ES-I3 (cell line): ENCODE measurements around the gene ZNF451.
"Not testable (repeated sequence)": the region's sequence is repeated elsewhere in the genome, so short reads cannot be mapped to it uniquely, and the experiment has no call there.

Source experiments
- H3K36me3 ChIP-seq: 2 replicates; pipeline ENCODE4 v1.6.1; 2013; ENCODE audit warnings: mild to moderate bottlenecking, low read length, control low read depth, moderate library complexity; ENCODE audit not compliant: insufficient read depth
- H3K4me1 ChIP-seq: 2 replicates; pipeline ENCODE4 v1.6.1; 2013; ENCODE audit warnings: mild to moderate bottlenecking, control low read depth, low read length; ENCODE audit not compliant: insufficient read depth
- H3K9ac ChIP-seq: 2 replicates; pipeline ENCODE4 v1.6.1; 2013; ENCODE audit warnings: low read depth, mild to moderate bottlenecking, low read length, moderate library complexity
- H3K9me3 ChIP-seq: 2 replicates; pipeline ENCODE4 v1.6.1; 2013; ENCODE audit warnings: mild to moderate bottlenecking, low read length, moderate library complexity; ENCODE audit not compliant: control insufficient read depth, insufficient read depth

ZNF451 gene

GRCh38 chr6:57089687-57090457 lies at the start of gene ZNF451:
Gene ZNF451, plus strand, starts transcription at chr6:57090188. Its CDS starts 66 bp downstream, at chr6:57090254.
- Histone ChIP-seq H3K4me1 (peaks cover 7% of the 10 kb centered on the region; the same call in 1 of the 2 replicates), H3K36me3 (no peaks in the 10 kb centered on the region), H3K9ac (peak within 1 kb of the TSS; percentile 65; the same call in 1 of the 2 replicates), H3K9me3 (no peaks in the 10 kb centered on the region)

GRCh38 chr6:57044061-57044460 lies 45.9 kb upstream of the ZNF451 start:
- not testable (repeated sequence) for H3K4me1 ChIP-seq, H3K9me3 ChIP-seq, H3K9ac ChIP-seq, H3K36me3 ChIP-seq

- no peak overlapping the region for H3K9ac ChIP-seq
- H3K36me3 ChIP-seq: no peaks in the 10 kb centered on the region; the same call in 1 of the 2 replicates
- no peaks in the 10 kb centered on the region for H3K4me1 ChIP-seq
- no peaks in the 10 kb centered on the region for H3K9me3 ChIP-seq
Measured at GRCh38 chr6:57044568-57044967, 45.4 kb upstream of the ZNF451 start.

- H3K9ac ChIP-seq: peak within 1 kb of the TSS; percentile 87
- not testable (repeated sequence) for H3K9me3 ChIP-seq, H3K4me1 ChIP-seq, H3K36me3 ChIP-seq
Measured at GRCh38 chr6:57046332-57047256, 43.4 kb upstream of the ZNF451 start, which contains the start of gene KIAA1586. Gene KIAA1586, plus strand, starts transcription at chr6:57046693. Its CDS starts 63 bp downstream, at chr6:57046756.

GRCh38 chr6:57047257-57047585 lies 42.8 kb upstream of the ZNF451 start:
- H3K9me3 ChIP-seq, H3K4me1 ChIP-seq, H3K36me3 ChIP-seq, H3K9ac ChIP-seq: not testable (repeated sequence)

GRCh38 chr6:57047859-57048258 lies 42.1 kb upstream of the ZNF451 start:
- not testable (repeated sequence) for H3K9me3 ChIP-seq, H3K36me3 ChIP-seq, H3K9ac ChIP-seq, H3K4me1 ChIP-seq

GRCh38 chr6:57048577-57048976 lies 41.4 kb upstream of the ZNF451 start:
- Histone ChIP-seq H3K36me3 (peaks cover 12% of the 10 kb centered on the region), H3K9me3 (no peaks in the 10 kb centered on the region), H3K4me1 (no peaks in the 10 kb centered on the region), H3K9ac (no peak overlapping the region)

- no peaks in the 10 kb centered on the region for H3K4me1 ChIP-seq
- H3K36me3 ChIP-seq: no peaks in the 10 kb centered on the region; the same call in 1 of the 2 replicates
- no peaks in the 10 kb centered on the region; the same call in 1 of the 2 replicates for H3K9me3 ChIP-seq
- no peak overlapping the region for H3K9ac ChIP-seq
Measured at GRCh38 chr6:57063847-57064246, 26.1 kb upstream of the ZNF451 start.

- Histone ChIP-seq H3K4me1 (peaks cover 8% of the 10 kb centered on the region), H3K36me3 (no peaks in the 10 kb centered on the region; the same call in 1 of the 2 replicates), H3K9ac (no peak overlapping the region), H3K9me3 (no peaks in the 10 kb centered on the region; the same call in 1 of the 2 replicates)
Measured at GRCh38 chr6:57064809-57065208, 25.2 kb upstream of the ZNF451 start.

- Histone ChIP-seq H3K4me1 (peaks cover 19% of the 10 kb centered on the region), H3K36me3 (no peaks in the 10 kb centered on the region), H3K9ac (no peak overlapping the region), H3K9me3 (no peaks in the 10 kb centered on the region; the same call in 1 of the 2 replicates)
Measured at GRCh38 chr6:57068061-57068460, 21.9 kb upstream of the ZNF451 start.

GRCh38 chr6:57069228-57069627 lies 20.8 kb upstream of the ZNF451 start:
- no peaks in the 10 kb centered on the region for H3K36me3 ChIP-seq
- H3K9me3 ChIP-seq: no peaks in the 10 kb centered on the region
- H3K4me1 ChIP-seq: peaks cover 19% of the 10 kb centered on the region
- H3K9ac ChIP-seq: no peak overlapping the region

- Histone ChIP-seq H3K36me3 (no peaks in the 10 kb centered on the region), H3K9ac (peak overlapping the region; percentile 22; the same call in 1 of the 2 replicates), H3K4me1 (peaks cover 19% of the 10 kb centered on the region), H3K9me3 (no peaks in the 10 kb centered on the region)
Measured at GRCh38 chr6:57069920-57070331, 20.1 kb upstream of the ZNF451 start.

- H3K9ac ChIP-seq: no peak overlapping the region
Measured at GRCh38 chr6:57072108-57072507, 17.9 kb upstream of the ZNF451 start.

GRCh38 chr6:57074383-57074782 lies 15.6 kb upstream of the ZNF451 start:
- Histone ChIP-seq H3K36me3 (no peaks in the 10 kb centered on the region), H3K4me1 (peaks cover 15% of the 10 kb centered on the region), H3K9ac (no peak overlapping the region), H3K9me3 (no peaks in the 10 kb centered on the region)

More at GRCh38 chr6:57072108-57072507, 17.9 kb upstream of the ZNF451 start:
- H3K36me3 ChIP-seq: no peaks in the 10 kb centered on the region
- H3K9me3 ChIP-seq: no peaks in the 10 kb centered on the region
- peaks cover 19% of the 10 kb centered on the region for H3K4me1 ChIP-seq
